K562 (cell line): Measurements from ENCODE around the gene ENOSF1. TPM values are rescaled to one million over a fixed set of nuclear protein-coding genes. Genes with fewer than 3 reads are reported as not detected.

Experiments used
- BRCA1 ChIP-seq, 2 experiments: fragments of 450-650 bp in 1 of 2; sonication (generic) in 1 of 2; formaldehyde crosslinking in 1 of 2; IDR thresholded peaks; 2 replicates each; pipeline versions ENCODE4 v1.5.0 to v1.6.1; 2017 to 2020; ENCODE audit warnings: mild to moderate bottlenecking in 1 of 2, missing genetic modification reagents in 1 of 2
- E2F3 ChIP-seq: fragments of 250-450 bp; sonication (Bioruptor Pico); IDR thresholded peaks from 2 replicates; pipeline ENCODE4 v1.4.0; 2020; ENCODE audit warnings: mild to moderate bottlenecking
- FIP1L1 ChIP-seq: fragments of 200-400 bp; formaldehyde crosslinking; IDR thresholded peaks from 2 replicates; pipeline ENCODE4 v1.6.1; 2018; ENCODE audit warnings: mild to moderate bottlenecking, low read depth, low read length; ENCODE audit not compliant: poor library complexity, severe bottlenecking
- FOXM1 ChIP-seq, 2 experiments: fragments of 450-650 bp in 1 of 2; sonication (generic) in 1 of 2; formaldehyde crosslinking in 1 of 2; IDR thresholded peaks; 2 replicates each; pipeline versions ENCODE4 v1.6.1 to v1.9.0; 2017 to 2022; ENCODE audit warnings: low read depth in 2 of 2, mild to moderate bottlenecking in 2 of 2, missing genetic modification reagents in 1 of 2, moderate library complexity in 1 of 2
- HNRNPK ChIP-seq: fragments of 200-400 bp; formaldehyde crosslinking; IDR thresholded peaks from one replicate; pipeline ENCODE4 v1.6.1; 2018; ENCODE audit warnings: mild to moderate bottlenecking, low read depth, low read length; ENCODE audit not compliant: poor library complexity, severe bottlenecking
- POLR2B ChIP-seq: fragments of 450-650 bp; IDR thresholded peaks from 2 replicates; pipeline ENCODE4 v1.6.1; 2018; ENCODE audit warnings: low read depth; ENCODE audit not compliant: partially characterized antibody
- RBM25 ChIP-seq: fragments of 200-400 bp; formaldehyde crosslinking; IDR thresholded peaks from 2 replicates; pipeline ENCODE4 v1.6.1; 2018; ENCODE audit warnings: low read length, low read depth, moderate library complexity; ENCODE audit not compliant: severe bottlenecking
- STAG1 ChIP-seq: sonication (generic); formaldehyde crosslinking; IDR thresholded peaks from 2 replicates; pipeline ENCODE4 v1.5.0; 2020; ENCODE audit warnings: missing genetic modification reagents, borderline replicate concordance
- SUPT5H ChIP-seq: fragments of 450-650 bp; IDR thresholded peaks from 2 replicates; pipeline ENCODE4 v1.6.1; 2016
- TAF7 ChIP-seq: fragments of 450-650 bp; IDR thresholded peaks from 2 replicates; pipeline ENCODE4 v1.6.1; 2016; ENCODE audit warnings: missing genetic modification characterization, missing compliant biosample characterization
- TCFL5 ChIP-seq: fragments of 250-450 bp; sonication (Bioruptor Pico); conservative IDR thresholded peaks from 2 replicates; pipeline ENCODE4 v1.6.1; 2021; ENCODE audit warnings: mild to moderate bottlenecking, moderate library complexity, matching md5 sums
- XRCC5 ChIP-seq: fragments of 200-400 bp; formaldehyde crosslinking; IDR thresholded peaks from 2 replicates; pipeline ENCODE4 v1.6.1; 2017; ENCODE audit warnings: low read depth, mild to moderate bottlenecking, low read length
- YY1 ChIP-seq, 3 experiments: IDR thresholded peaks; 2 replicates each; pipeline ENCODE4 v1.6.1; 2011; ENCODE audit warnings: low read length in 2 of 3, mild to moderate bottlenecking in 2 of 3, moderate library complexity in 2 of 3, borderline replicate concordance in 1 of 3, control low read depth in 1 of 3, low read depth in 1 of 3; ENCODE audit not compliant: insufficient read depth in 3 of 3, insufficient replicate concordance in 2 of 3, control insufficient read depth in 1 of 3, insufficient read length in 1 of 3; ENCODE audit errors: extremely low read depth in 1 of 3
- ZBTB7A ChIP-seq: IDR thresholded peaks from 2 replicates; pipeline ENCODE4 v1.6.1; 2011; ENCODE audit warnings: low read depth, mild to moderate bottlenecking, low read length, moderate library complexity, borderline replicate concordance; ENCODE audit not compliant: control insufficient read depth
- ZKSCAN3 ChIP-seq: fragments of 250-450 bp; sonication (Bioruptor Pico); IDR thresholded peaks from 2 replicates; pipeline ENCODE4 v1.4.0; 2020
- ZNF239 ChIP-seq: fragments of 250-450 bp; sonication (Bioruptor Pico); IDR thresholded peaks from 2 replicates; pipeline ENCODE4 v1.4.0; 2020; ENCODE audit warnings: mild to moderate bottlenecking
- ZNF75A ChIP-seq: fragments of 450-650 bp; formaldehyde crosslinking; IDR thresholded peaks from 2 replicates; pipeline ENCODE4 v1.4.0; 2020; ENCODE audit warnings: mild to moderate bottlenecking
- polyA plus RNA-seq, 8 experiments: library from polyadenylated mRNA; depleted of rRNA in 4 of 8; stranded (reverse) in 5 of 8; unstranded in 3 of 8; fragments of >200 nt; fragmentation: Nextera tagmentation in 2 of 8; fragmentation: Illumina TruSeq in 1 of 8; extraction: Ambion mirVana in 2 of 8; extraction: Trizol in 1 of 8; gene quantifications; 2 replicates each; pipeline versions ENCODE4 v1.2.1 to v1.2.3, GENCODE V29; 2011 to 2014; ENCODE audit warnings: inconsistent platforms in 1 of 8, missing spikeins in 1 of 8
- total RNA-seq, 7 experiments: library from RNA; depleted of rRNA in 6 of 7; stranded (reverse); fragments of >200 nt in 6 of 7; fragmentation: Illumina TruSeq in 2 of 7; extraction: Trizol in 2 of 7; gene quantifications; 2 replicates each; pipeline versions ENCODE4 v1.2.1 to v1.2.3, GENCODE V29; 2011 to 2021; ENCODE audit warnings: low replicate concordance in 1 of 7
- TF ChIP-seq, protein P1 (sequence below): sonication (generic); IDR thresholded peaks from 2 replicates; pipeline ENCODE4 v1.6.1; 2016
- TF ChIP-seq, protein P2 (sequence below): fragments of 450-650 bp; formaldehyde crosslinking; IDR thresholded peaks from 2 replicates; pipeline ENCODE4 v1.4.0; 2022; ENCODE audit warnings: missing genetic modification characterization
- TF ChIP-seq, protein P3 (sequence below): sonication (generic); formaldehyde crosslinking; IDR thresholded peaks from 2 replicates; pipeline ENCODE4 v1.8.0; 2022; ENCODE audit warnings: mild to moderate bottlenecking, missing genetic modification reagents
- TF ChIP-seq, protein P4 (sequence below): fragments of 450-650 bp; IDR thresholded peaks from 2 replicates; pipeline ENCODE4 v1.6.1; 2016; ENCODE audit warnings: low read depth, mild to moderate bottlenecking, moderate library complexity
- TF ChIP-seq, protein P5 (sequence below): fragments of 250-450 bp; sonication (Bioruptor Pico); IDR thresholded peaks from 2 replicates; pipeline ENCODE4 v1.5.0; 2022; ENCODE audit warnings: mild to moderate bottlenecking

ENOSF1 gene
- total and polyA plus RNA-seq, 9 of the 15 experiments (the other 6 are each of a cell fraction or from before 2014, with no cell fraction given) = 15.5 to 66.4 (median 46.5) TPM

DNA sequence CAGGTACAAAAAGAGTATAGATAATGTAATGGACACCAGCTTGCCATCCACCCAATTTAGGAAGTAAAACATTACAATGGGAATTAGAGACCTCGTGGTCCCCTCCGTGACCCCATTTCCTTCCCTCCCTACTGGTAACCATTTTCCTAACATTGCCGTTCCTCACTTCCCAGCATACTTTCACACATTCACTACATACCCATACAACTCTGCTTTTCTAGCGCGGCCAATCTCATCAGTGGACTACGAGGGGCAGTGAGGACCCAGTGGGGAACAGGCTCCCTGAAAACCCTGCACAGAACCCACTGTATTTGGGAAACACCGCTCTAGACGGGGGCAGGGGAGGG lies 1.1 kb downstream of the ENOSF1 start (continued):
- TF ChIP-seq RBM25 (no peak), ZKSCAN3 (no peak), BRCA1 (IDR thresholded peaks at IDR 0.05) (no peak), BRCA1 (CRISPR knock-in tag; IDR thresholded peaks at IDR 0.05) (no peak), POLR2B (no peak), TCFL5 (CRISPR knock-in tag) (no peak), YY1 (IDR thresholded peaks at IDR 0.05; ENCODE audit: borderline replicate concordance in 1 of 3, control insufficient read depth in 1 of 3, extremely low read depth in 1 of 3, insufficient read depth in 3 of 3, insufficient read length in 1 of 3, insufficient replicate concordance in 2 of 3, low read depth in 1 of 3, low read length in 2 of 3) (peak in 1 of 3 experiments; percentile 70), HNRNPK (no peak), E2F3 (0 out of 2 replicates have a peak, but pooled peaks have one; percentile 15), ZBTB7A (no peak), SUPT5H (0 out of 2 replicates have a peak, but pooled peaks have one; percentile 47), ZNF75A (CRISPR knock-in tag) (no peak), STAG1 (CRISPR knock-in tag) (no peak), TAF7 (no peak), FOXM1 (IDR thresholded peaks at IDR 0.05; ENCODE audit: low read depth) (no peak), FOXM1 (CRISPR knock-in tag; IDR thresholded peaks at IDR 0.05; ENCODE audit: low read depth) (no peak), ZNF239 (CRISPR knock-in tag) (no peak), XRCC5 (no peak), FIP1L1 (no peak)
- TF ChIP-seq, protein P1, sequence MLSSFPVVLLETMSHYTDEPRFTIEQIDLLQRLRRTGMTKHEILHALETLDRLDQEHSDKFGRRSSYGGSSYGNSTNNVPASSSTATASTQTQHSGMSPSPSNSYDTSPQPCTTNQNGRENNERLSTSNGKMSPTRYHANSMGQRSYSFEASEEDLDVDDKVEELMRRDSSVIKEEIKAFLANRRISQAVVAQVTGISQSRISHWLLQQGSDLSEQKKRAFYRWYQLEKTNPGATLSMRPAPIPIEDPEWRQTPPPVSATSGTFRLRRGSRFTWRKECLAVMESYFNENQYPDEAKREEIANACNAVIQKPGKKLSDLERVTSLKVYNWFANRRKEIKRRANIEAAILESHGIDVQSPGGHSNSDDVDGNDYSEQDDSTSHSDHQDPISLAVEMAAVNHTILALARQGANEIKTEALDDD = no peak
- TF ChIP-seq, protein P2, sequence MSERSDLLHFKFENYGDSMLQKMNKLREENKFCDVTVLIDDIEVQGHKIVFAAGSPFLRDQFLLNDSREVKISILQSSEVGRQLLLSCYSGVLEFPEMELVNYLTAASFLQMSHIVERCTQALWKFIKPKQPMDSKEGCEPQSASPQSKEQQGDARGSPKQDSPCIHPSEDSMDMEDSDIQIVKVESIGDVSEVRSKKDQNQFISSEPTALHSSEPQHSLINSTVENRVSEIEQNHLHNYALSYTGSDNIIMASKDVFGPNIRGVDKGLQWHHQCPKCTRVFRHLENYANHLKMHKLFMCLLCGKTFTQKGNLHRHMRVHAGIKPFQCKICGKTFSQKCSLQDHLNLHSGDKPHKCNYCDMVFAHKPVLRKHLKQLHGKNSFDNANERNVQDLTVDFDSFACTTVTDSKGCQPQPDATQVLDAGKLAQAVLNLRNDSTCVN (CRISPR knock-in tag) = no peak
- TF ChIP-seq, protein P3, sequence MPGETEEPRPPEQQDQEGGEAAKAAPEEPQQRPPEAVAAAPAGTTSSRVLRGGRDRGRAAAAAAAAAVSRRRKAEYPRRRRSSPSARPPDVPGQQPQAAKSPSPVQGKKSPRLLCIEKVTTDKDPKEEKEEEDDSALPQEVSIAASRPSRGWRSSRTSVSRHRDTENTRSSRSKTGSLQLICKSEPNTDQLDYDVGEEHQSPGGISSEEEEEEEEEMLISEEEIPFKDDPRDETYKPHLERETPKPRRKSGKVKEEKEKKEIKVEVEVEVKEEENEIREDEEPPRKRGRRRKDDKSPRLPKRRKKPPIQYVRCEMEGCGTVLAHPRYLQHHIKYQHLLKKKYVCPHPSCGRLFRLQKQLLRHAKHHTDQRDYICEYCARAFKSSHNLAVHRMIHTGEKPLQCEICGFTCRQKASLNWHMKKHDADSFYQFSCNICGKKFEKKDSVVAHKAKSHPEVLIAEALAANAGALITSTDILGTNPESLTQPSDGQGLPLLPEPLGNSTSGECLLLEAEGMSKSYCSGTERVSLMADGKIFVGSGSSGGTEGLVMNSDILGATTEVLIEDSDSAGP = no peak
- TF ChIP-seq, protein P4, sequence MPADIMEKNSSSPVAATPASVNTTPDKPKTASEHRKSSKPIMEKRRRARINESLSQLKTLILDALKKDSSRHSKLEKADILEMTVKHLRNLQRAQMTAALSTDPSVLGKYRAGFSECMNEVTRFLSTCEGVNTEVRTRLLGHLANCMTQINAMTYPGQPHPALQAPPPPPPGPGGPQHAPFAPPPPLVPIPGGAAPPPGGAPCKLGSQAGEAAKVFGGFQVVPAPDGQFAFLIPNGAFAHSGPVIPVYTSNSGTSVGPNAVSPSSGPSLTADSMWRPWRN = 0 out of 2 replicates have a peak, but pooled peaks have one; percentile 17
- TF ChIP-seq, protein P5, sequence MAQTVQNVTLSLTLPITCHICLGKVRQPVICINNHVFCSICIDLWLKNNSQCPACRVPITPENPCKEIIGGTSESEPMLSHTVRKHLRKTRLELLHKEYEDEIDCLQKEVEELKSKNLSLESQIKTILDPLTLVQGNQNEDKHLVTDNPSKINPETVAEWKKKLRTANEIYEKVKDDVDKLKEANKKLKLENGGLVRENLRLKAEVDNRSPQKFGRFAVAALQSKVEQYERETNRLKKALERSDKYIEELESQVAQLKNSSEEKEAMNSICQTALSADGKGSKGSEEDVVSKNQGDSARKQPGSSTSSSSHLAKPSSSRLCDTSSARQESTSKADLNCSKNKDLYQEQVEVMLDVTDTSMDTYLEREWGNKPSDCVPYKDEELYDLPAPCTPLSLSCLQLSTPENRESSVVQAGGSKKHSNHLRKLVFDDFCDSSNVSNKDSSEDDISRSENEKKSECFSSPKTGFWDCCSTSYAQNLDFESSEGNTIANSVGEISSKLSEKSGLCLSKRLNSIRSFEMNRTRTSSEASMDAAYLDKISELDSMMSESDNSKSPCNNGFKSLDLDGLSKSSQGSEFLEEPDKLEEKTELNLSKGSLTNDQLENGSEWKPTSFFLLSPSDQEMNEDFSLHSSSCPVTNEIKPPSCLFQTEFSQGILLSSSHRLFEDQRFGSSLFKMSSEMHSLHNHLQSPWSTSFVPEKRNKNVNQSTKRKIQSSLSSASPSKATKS (CRISPR knock-in tag) = no peak
